Ecto neural progenitor cell (in vitro differentiated cells): ENCODE data around the gene SMAD3.

Experiments
- DNase-seq: peaks from one replicate; pipeline ENCODE4 v3.0.0-alpha.2; 2018; ENCODE audit warnings: low spot score

SMAD3 gene

GRCh38 chr15:67097930-67098740, 32.7 kb downstream of the SMAD3 start:
- no peak for DNase-seq

GRCh38 chr15:67098768-67099282, 33.4 kb downstream of the SMAD3 start:
- DNase-seq = no peak

- DNase-seq = no peak
These were observed 34.9 kb downstream of the SMAD3 start for GRCh38 chr15:67100124-67100791.

- no peak for DNase-seq
These were observed 35.6 kb downstream of the SMAD3 start for GRCh38 chr15:67100801-67101581.

GRCh38 chr15:67101911-67102598, 36.7 kb downstream of the SMAD3 start:
- no peak for DNase-seq

GRCh38 chr15:67102599-67102929, 37.2 kb downstream of the SMAD3 start:
- DNase-seq = no peak

GRCh38 chr15:67103021-67103420, 37.6 kb downstream of the SMAD3 start:
- no peak for DNase-seq

GRCh38 chr15:67103432-67103831, 38.0 kb downstream of the SMAD3 start:
- no peak for DNase-seq

- no peak for DNase-seq
These were observed 38.5 kb downstream of the SMAD3 start for GRCh38 chr15:67103869-67104268.

- no peak for DNase-seq
These were observed 39.1 kb downstream of the SMAD3 start for GRCh38 chr15:67104510-67104909.

GRCh38 chr15:67105065-67105951, 39.9 kb downstream of the SMAD3 start:
- no peak for DNase-seq

- no peak for DNase-seq
These were observed 40.8 kb downstream of the SMAD3 start for GRCh38 chr15:67105991-67106763.

- no peak for DNase-seq
These were observed 41.3 kb downstream of the SMAD3 start for GRCh38 chr15:67106764-67107013.

- DNase-seq = no peak
These were observed 41.8 kb downstream of the SMAD3 start for GRCh38 chr15:67107014-67107812.

GRCh38 chr15:67108122-67108961, 42.9 kb downstream of the SMAD3 start:
- DNase-seq = no peak

GRCh38 chr15:67109141-67110034, 44.0 kb downstream of the SMAD3 start:
- DNase-seq = no peak

GRCh38 chr15:67110361-67110781, 45.0 kb downstream of the SMAD3 start:
- no peak for DNase-seq
